DMS114 treated with DMSO at 0.1 percent for 48 hours (cell line): Measurements from ENCODE around the gene HNF4A.
"Not testable (repeated sequence)": the region's sequence is repeated elsewhere in the genome, so short reads cannot be mapped to it uniquely, and the experiment has no call there.

Experiments
- DNase-seq: peaks from one replicate; lab custom pipeline; 2025; ENCODE audit not compliant: unreplicated experiment; lab: John Stamatoyannopoulos, UW

HNF4A gene

DNA sequence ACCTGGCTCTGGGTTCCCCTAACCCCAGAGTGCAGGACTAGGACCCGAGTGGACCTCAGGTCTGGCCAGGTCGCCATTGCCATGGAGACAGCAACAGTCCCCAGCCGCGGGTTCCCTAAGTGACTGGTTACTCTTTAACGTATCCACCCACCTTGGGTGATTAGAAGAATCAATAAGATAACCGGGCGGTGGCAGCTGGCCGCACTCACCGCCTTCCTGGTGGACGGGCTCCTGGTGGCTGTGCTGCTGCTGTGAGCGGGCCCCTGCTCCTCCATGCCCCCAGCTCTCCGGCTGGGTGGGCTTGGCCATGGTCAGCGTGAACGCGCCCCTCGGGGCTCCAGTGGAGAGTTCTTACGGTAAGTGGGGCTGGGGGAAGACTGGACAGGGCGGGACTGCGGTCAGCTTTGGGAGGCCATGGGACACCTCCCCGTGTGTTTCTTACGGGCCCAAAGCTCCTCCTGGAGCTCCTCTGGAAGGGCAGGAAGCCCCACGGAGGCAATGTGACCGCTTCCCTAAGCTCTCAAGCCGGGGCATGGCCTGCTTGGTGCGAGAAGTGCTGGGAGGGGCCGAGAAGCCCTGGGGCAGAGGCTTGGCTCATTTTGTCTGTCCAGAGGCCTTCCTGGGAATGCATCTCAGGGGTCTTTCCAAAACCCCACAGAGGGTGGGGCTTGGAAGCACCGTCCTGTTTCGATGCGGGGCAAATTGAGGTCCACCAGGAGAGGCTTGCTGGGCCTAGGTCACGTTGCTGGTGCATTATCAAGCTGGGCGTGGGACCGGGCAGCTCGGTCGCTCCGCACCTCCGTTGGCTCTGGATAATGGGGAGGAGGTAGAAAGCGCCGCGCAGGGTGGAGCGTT is at the start of gene HNF4A:
Gene HNF4A, plus strand, starts transcription at position 202 of the 855 bp plus-strand sequence. Its CDS starts 106 bp downstream, at position 308.
- DNase-seq, result no peak

DNA sequence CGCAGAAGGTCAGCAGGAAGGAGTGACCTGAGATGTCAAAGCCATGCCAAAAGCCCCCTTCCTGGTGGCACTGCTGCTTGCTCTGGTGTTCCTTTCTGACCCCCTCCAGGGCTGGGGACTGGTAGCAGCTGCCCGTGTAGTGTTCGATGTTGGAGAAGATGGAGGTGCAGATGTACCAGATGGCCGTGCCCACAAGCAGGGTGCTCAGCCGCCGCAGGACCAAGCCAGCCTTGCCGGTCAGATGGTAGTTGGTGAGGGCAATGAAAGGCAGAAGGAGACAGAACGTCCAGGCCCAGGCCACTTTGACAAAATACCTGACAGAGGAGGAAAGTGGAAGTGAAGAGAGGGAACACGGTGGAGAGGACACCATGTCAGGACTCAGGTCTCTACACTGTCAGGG is 48.6 kb upstream of the HNF4A start:
- no peak for DNase-seq

DNA sequence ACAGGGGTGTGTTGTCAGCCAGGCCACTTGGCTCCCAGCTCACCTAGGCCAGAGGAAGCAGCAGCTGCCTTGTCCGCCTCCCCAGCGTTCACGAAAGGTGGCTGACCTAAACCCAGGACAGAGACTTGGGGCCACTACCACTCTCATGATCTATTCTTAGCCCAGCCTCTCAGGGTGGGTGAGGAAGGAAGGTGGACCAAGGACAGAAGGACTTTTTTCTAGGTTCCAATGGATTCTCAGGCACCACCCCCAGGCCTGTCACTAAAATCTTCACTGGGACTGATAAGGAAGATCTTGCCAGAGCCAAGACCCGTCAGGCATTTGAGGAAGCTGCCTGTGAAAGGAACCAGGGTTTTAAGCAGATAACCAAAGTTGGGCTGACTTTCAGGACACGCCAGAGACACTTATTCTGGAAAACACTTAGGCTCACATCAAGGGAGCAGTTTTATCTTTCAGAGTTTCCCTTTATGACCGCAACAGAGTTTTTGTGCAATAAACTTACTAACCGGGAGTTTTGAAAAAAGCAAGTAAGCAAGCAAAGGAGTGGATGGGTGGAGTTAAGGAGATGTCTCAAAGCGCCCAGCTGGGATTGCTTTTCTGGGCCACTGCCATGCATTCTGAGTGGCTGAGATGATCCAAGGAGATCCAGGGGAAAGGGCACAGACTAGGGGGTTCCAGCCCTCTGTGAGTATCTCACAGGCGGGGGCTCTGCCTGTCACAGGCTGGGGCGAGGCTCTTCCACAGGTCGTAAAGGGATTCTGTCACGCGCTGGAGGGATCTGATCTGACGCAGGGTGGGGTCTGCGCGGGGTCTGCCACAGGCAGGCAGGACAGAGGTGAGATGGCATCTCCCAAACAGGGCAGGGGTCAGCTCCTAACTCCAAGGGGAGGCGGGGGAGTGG is 45.5 kb upstream of the HNF4A start:
- DNase-seq, result no peak

DNA sequence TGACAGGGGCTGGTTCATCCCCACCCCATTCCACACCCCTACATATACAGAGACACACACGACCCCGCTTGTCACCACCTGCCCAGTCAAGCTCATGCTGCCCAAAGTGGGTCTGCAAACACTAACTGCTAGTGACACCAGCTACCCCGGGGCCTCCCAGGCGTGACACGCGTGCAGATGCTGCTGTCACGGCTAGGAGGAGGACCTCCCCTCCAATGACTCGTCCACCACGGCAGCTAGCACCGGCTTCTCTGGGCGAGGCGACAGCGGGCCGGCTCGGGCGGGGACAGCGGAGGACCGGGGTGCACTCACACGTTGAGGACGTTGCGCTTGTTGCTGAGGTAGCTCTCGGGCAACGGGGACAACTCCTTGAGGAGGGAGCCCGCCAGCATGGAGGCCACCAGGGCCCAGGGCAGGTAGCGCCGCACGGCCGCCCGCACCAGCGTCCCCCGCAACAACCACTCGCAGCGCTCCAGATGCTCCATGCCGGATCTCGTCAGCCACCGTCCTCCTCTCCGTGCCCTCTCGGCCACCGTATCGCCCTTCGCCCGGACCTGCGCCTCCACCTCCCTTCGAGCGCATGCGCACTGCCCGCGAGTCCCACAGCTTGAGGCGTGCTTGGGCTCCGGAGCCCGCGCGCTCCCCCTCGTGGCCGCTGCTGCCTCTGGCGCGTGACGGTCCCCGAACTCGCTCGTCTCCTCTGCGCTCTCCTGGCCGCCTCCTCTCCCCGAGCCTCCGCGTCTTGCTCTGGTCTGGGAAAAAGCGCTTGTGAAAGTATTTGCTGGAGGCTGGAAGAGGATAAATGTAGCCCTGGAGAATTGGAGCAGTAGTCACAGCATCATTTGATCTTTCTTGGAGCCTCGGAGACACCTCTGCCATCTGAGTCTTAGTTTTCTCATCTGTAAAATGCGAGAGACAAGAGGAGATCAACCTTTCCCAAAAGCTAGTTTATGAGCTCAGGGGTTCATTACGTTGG is 44.5 kb upstream of the HNF4A start, which contains the start of gene FITM2:
Gene FITM2, minus strand, starts transcription at position 539 of the 976 bp plus-strand sequence. Its CDS starts 54 bp downstream, at position 485.
- DNase-seq, result peak; percentile 81

DNA sequence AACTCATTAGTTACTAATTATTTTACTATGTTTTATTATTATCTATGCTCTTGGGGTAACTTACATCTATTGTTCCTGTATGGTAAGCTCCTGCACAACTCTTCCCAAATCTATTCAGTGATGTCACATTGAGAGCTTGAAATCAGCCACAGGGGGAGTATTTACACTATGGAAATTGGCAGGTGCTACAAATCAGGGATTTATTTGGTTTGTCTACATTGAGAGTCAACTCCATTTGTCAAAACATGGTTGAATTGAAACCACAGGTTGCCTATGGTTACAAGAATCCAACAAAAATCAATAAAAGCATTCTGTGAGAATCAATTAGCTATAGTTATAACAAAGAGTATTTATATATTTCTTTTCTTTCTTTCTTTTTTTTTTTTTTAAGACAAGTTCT is 40.6 kb upstream of the HNF4A start:
- no peak for DNase-seq

DNA sequence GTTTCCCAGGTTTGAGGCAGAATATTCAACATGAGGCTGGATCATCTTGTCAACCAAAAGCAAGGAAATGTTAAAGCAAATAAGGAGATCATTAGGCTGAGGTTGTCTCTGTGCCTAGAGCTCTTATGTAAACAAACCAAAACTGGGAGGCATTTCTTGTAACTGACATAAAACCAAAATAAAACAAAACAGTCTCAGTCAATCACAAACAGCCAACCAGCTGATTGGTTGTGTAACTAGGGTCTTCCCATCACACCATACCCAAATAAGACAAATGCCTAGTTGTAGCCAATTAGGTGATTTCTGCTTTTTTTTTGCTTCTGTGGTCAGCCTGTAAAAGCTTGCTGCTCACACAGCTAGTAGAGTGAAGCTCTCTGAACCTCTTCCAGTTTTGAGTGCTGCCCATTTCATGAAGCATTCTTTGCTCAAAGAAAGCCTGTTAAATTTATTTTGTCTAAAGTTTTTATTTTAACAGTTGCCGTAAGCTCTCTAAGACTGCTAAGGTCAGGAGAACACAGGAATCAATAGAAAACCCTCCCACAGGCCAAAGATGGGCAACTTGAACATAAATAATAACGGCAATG is 35.6 kb upstream of the HNF4A start:
- DNase-seq, result no peak

DNA sequence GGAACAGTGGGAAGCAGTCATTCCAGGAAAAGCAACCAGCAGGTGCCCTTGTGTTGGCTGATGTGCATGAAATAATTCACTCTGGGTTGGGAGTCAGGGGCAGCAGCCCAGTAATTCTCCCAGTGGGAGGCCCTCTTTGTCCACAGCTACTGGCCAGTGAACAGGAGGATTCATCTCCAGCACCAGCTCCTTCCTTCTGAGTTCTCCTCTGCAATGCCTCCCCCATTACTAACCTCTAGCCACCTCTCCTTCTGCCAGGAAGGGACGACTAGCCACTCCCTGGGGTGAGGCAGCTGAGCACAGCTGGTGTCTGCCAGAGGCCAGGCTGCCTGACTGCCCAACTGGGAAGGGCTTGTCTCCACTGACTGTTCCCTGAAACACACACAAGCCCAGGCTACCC is 31.2 kb upstream of the HNF4A start:
- no peak for DNase-seq

DNA sequence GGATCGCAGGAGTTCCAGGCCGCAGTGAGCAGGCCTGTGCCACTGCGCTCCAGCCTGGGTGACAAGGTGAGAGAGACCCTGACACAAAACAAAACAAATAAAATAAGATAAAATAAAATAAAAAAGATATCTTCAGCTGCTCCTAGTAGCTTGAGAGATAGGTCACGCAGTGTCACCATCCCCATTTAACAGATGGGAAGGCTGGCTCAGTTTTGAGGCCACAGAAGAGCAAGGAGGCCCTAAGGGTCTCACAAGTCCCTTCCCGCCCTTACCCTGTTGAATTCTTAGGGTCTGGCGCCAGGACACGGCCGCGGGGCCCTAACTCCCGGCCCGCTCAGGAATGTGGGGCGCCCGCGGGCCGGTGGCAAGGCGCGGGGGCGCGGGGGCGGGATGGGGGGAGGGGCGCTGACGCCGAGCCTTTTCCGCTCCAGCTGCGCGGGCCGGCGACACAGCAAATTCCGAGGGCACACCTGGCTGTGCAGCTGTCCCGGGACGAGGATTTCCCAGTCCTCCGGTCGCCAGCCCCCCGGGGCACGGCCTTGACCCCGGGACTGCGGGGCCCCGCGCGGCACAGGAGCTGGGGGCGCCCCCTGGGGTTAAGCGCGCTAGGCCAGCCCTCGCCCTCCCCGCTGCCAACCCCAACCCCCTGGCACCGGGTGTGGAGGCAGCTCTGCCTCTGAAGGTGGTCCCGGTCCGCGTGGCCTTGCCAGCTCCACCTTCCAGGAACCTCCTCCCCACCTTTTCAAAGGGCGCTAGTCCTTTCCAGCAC is 28.9 kb upstream of the HNF4A start:
- no peak for DNase-seq

DNA sequence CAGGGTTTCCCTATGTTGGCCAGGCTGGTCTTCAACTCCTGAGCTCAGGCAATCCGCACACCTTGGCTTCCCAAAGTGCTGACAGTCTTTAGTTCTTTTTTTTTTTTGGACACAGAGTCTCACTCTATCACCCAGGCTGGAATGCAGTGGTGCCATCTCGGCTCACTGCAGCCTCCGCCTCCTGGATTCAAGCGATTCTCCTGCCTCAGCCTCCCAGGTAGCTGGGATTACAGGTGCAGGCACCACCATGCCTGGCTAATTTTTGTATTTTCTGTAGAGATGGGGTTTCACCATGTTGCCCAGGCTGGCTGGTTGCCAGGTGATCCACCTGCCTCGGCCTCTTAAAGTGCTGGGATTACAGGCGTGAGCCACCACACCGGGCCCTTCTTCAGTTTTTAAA is 27.8 kb upstream of the HNF4A start:
- not testable (repeated sequence) for DNase-seq

DNA sequence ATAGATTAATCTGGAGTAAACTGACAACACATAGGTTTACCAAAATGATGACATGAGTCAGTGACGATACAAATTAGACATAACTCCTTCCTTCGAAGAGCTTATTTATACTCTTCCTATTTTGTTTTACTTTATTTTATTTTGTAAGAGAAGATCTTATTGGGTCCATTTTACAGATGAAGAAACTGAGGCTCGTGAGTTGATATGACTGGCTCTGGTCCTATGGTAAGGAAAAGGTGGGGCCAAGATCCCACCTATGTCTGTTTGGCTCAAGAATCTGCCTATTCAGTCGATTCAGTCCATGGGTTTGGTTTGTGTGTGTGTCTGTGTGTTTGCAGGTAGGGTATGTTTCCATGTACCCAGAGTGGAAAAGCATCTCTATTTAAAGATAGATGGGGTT is 27.1 kb upstream of the HNF4A start:
- DNase-seq, result no peak

DNA sequence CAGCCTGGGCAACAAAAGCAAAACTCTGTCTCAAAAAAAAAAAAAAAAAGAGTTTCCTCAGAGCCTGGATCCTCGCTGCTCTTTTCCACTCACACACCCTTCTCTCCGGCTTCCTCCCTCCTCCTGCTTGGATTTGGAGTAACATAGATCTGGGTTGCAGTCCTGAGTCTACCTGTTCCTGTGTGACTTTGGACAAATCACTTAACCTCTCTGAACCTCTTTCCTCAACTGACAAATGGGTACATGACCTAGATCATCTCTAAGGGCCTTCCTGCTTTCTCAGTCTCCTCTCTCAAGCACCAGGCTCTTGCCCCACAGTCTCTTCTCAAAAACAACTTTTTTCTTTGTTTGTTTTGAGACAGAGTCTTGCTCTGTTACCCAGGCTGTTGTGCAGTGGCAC is 24.3 kb upstream of the HNF4A start:
- no peak for DNase-seq

DNA sequence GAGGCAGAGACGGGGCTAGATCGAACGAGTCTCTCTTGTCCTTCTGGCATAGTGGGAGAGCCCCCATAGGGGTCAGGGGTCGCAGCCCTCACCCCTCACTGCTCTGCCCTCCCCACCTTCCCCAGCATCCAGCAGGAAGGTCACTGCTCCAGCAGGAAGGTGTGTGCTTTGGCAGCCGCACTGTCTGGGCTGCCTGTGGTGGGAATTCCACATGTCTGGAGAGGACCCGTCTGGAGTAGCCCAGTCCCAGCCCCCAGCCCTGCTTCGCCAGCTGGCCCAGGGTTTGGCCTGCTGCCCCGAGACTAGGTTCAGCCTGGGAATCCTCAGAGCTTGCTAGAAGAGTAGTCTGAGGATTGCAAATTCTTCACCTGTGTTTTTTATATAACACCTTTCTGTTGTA is 21.2 kb upstream of the HNF4A start:
- DNase-seq, result no peak

DNA sequence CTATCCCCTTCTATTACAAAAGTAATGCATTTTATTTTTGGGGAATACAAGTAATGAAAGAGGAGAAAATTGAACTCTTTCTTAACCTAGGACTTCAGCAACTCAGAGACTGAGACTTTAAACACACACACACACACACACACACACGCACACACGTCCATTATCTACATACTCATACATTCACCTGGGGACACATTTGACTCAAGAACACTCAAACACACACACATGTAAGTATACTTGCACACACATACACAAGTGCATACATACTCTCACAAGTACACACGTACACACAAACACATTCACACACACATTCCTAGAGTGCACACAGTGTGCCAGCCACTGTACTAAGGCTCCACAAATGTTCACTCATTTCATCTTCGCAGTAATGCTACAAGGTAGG is 20.8 kb upstream of the HNF4A start:
- DNase-seq, result no peak

DNA sequence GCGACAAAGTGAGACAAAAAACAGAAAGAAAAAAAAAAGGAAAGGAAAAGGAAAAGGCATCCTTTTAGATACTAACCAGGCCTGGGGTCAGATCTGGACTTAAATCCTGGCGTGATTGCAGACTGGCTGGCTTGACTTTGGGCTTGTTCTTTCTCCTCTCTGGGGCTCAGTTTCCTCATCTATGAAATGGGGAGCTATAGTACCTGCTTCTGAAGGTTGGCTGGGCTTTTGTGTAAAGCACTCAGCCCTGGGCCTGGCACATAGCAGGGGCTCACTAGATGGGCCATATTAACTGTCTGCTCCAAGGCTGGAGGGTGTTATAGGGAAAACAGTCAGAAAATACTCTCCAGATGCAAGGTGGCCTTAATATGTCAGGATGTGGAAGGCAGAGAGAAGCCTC is 19.8 kb upstream of the HNF4A start:
- no peak for DNase-seq

DNA sequence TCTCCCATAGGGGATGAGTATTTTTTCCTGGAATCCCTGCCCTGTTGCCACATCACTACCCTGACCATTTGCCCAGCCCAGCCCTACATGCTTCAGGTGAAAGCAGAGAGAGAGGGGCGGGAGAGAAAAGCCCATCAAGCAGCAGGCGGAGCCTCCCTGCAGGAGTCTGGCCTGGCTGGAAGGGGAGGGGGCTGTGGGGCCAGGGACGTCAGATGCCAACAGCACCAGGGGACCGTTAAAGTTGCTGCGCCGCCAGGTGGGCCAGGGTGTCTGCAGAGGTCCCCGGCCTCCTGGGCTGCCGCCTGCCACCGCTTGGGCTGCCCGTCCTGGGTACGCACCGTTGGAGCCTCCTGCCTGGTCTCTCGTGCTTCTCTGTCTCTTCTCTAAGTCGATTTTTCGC is 19.4 kb upstream of the HNF4A start:
- no peak for DNase-seq

DNA sequence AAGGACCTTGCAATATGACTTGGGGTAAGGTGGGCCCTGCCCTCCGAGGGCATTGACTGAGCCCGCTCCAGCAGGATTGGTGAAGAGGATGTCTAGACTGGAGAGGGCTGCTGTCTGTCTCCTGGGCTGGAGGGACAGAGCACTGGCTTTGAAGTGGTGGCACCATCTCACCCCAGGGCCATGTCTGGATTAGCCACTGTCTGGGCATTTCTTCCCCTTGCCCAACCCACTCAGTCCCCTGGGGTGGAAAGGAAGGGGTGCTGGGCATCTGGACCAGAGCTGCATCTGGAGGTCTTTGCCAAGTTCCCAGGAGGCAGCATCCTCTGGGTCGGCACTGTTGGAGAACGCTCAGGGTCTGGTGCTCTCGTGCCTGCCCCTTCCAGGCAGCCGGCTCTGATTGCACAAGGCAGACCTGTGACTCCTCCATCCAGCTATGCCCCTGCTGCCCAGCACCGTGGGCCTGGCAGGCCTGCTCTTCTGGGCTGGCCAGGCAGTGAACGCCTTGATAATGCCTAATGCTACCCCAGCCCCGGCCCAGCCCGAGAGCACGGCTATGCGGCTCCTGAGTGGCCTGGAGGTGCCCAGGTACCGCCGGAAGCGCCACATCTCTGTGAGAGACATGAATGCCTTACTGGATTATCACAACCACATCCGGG is 18.6 kb upstream of the HNF4A start, which contains the start of gene R3HDML:
Gene R3HDML, plus strand, starts transcription at position 319 of the 656 bp plus-strand sequence. Its CDS starts 115 bp downstream, at position 434.
- DNase-seq, result no peak

DNA sequence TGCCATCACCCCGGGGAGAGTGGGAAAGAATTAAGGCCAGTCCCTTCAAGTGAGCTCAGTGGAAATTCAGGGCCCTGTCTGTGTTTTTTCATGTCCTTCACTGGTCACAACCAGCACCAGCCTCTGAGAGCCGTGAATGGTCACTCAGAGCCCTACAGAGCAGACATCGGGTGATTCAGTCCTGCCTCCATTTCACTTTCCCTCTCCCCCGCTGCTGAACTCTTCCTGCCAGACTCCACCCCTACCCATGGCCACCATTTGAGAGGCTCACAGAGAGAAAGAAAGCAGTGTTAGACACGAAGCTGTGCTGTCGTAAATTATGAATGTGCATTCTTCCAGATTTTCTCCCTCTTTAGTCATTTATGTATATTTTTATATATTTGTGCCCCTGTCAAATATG is 13.3 kb upstream of the HNF4A start:
- no peak for DNase-seq

DNA sequence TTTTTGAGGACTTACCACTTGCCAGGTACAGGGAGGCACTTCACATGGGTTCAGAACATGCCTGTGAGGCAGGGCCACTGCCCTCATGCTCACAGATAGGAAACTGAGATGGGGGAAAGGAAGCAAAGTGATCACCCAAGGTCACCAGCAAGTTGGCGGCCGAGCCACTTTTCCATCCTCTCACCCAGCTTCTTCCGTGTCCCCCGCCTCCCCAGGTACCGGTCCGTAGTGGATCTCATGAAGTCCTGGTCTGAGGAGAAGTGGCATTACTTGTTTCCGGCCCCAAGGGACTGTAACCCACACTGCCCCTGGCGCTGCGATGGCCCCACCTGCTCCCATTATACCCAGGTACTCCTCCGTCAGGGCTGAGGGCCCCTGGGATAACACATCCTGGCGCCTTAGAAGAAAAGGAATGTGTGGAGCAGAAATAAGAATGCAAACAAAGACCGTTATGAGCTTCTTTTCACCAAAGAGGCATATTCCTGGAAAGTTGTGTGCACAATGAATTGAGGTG is 12.3 kb upstream of the HNF4A start:
- DNase-seq, result no peak

DNA sequence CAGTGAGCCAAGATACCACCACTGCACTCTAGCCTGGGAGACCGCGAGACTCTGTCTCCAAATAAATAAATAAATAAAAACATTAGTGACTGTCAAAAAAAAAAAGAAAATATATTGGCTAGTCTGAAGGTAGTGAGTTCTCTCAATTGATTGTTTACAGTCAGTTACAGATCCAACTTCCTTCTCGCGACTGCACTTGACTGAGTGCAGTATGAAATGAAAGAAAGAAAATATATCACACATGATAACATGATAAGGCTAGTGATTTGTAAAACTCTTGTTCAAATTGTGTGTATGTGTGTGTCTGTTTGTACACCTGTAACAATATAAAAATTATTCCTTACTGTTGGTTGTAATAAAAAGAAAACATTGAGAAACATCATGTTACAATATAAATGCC is 10.8 kb upstream of the HNF4A start:
- no peak for DNase-seq
